GM23338 (cell line): Measurements from ENCODE around the gene PCLO. TPM values are rescaled to one million over a fixed set of nuclear protein-coding genes. Genes with fewer than 3 reads are reported as not detected.
"Not testable (repeated sequence)": the region's sequence is repeated elsewhere in the genome, so short reads cannot be mapped to it uniquely, and the experiment has no call there.

ENCODE experiments used
- ATAC-seq: fragments of 200-7000 bp; cut with Tn5 transposase; 3 replicates; pipeline ENCODE4 v1.9.1; 2020
- DNase-seq: peaks from one replicate; pipeline ENCODE4 v3.0.0-alpha.2; 2015; ENCODE audit warnings: low spot score
- H2AFZ ChIP-seq: fragments of 200-600 bp; sonication (generic); 2 replicates; pipeline ENCODE4 v1.8.0; 2016; ENCODE audit warnings: antibody characterized with exemption, mild to moderate bottlenecking, moderate library complexity
- H3F3A ChIP-seq: fragments of 200-600 bp; sonication (generic); replicated peaks from 2 replicates; pipeline ENCODE4 v1.8.0; 2017; ENCODE audit warnings: antibody characterized with exemption, mixed run types, low read depth
- H3K27ac ChIP-seq: fragments of 200-600 bp; sonication (generic); 2 replicates; pipeline ENCODE4 v1.6.1; 2016; ENCODE audit warnings: low read depth
- H3K27me3 ChIP-seq: fragments of 200-600 bp; sonication (generic); 2 replicates; pipeline ENCODE4 v1.8.0; 2016; ENCODE audit warnings: mild to moderate bottlenecking, mixed run types, moderate library complexity; ENCODE audit not compliant: insufficient read depth
- H3K36me3 ChIP-seq: fragments of 200-600 bp; sonication (generic); 2 replicates; pipeline ENCODE4 v1.8.0; 2016; ENCODE audit warnings: mild to moderate bottlenecking; ENCODE audit not compliant: insufficient read depth
- H3K4me1 ChIP-seq: fragments of 200-600 bp; sonication (generic); 2 replicates; pipeline ENCODE4 v1.8.0; 2016; ENCODE audit warnings: mild to moderate bottlenecking, moderate library complexity; ENCODE audit not compliant: insufficient read depth
- H3K4me2 ChIP-seq: fragments of 200-600 bp; sonication (generic); 2 replicates; pipeline ENCODE4 v1.7.1; 2017; ENCODE audit warnings: mixed run types
- H3K4me3 ChIP-seq: fragments of 200-600 bp; sonication (generic); 2 replicates; pipeline ENCODE4 v1.6.1; 2016; ENCODE audit warnings: mixed run types
- H3K79me2 ChIP-seq: fragments of 200-600 bp; sonication (generic); replicated peaks from 2 replicates; pipeline ENCODE4 v1.8.0; 2017; ENCODE audit warnings: mild to moderate bottlenecking; ENCODE audit not compliant: insufficient read depth
- H3K9me2 ChIP-seq: fragments of 200-600 bp; sonication (generic); 2 replicates; pipeline ENCODE4 v1.8.0; 2017; ENCODE audit not compliant: insufficient read depth
- H4K20me1 ChIP-seq: fragments of 200-600 bp; sonication (generic); replicated peaks from 2 replicates; pipeline ENCODE4 v1.8.0; 2017; ENCODE audit warnings: mild to moderate bottlenecking; ENCODE audit not compliant: insufficient read depth
- H3K27ac Mint-ChIP-seq: 2 replicates; pipeline ENCODE4 v1.8.0; 2020; ENCODE audit warnings: inconsistent platforms, mild to moderate bottlenecking, moderate library complexity, mixed read lengths
- H3K27me3 Mint-ChIP-seq: 3 replicates; pipeline ENCODE4 v1.8.0; 2022; ENCODE audit warnings: low read depth, mild to moderate bottlenecking, moderate library complexity, mixed read lengths, inconsistent platforms; ENCODE audit not compliant: insufficient read depth, poor library complexity
- H3K36me3 Mint-ChIP-seq: 3 replicates; pipeline ENCODE4 v1.8.0; 2021; ENCODE audit warnings: low read depth, mild to moderate bottlenecking, inconsistent platforms, moderate library complexity, mixed read lengths
- H3K4me1 Mint-ChIP-seq: 3 replicates; pipeline ENCODE4 v1.8.0; 2020; ENCODE audit warnings: mild to moderate bottlenecking, inconsistent platforms, mixed read lengths
- H3K4me3 Mint-ChIP-seq: 3 replicates; pipeline ENCODE4 v1.8.0; 2021; ENCODE audit warnings: moderate library complexity, mild to moderate bottlenecking, inconsistent platforms, mixed read lengths
- H3K9me3 Mint-ChIP-seq: 3 replicates; pipeline ENCODE4 v1.8.0; 2020; ENCODE audit warnings: moderate library complexity, mild to moderate bottlenecking, inconsistent platforms, mixed read lengths
- CREB1 ChIP-seq: fragments of 250-450 bp; sonication (Bioruptor Pico); IDR thresholded peaks from 2 replicates; pipeline ENCODE4 v1.5.0; 2020; ENCODE audit warnings: low read depth, mild to moderate bottlenecking, moderate library complexity
- EZH2 ChIP-seq: fragments of 200-600 bp; sonication (generic); IDR thresholded peaks from one replicate; pipeline ENCODE4 v1.8.0; 2017; ENCODE audit warnings: antibody characterized with exemption, mild to moderate bottlenecking, low read depth; ENCODE audit not compliant: unreplicated experiment
- EZH2phosphoT487 ChIP-seq: fragments of 200-600 bp; sonication (generic); IDR thresholded peaks from one replicate; pipeline ENCODE4 v1.8.1; 2018; ENCODE audit warnings: antibody characterized with exemption; ENCODE audit not compliant: unreplicated experiment
- JUNB ChIP-seq: IDR thresholded peaks from one replicate; pipeline ENCODE4 v1.6.1; 2016; ENCODE audit warnings: antibody characterized with exemption; ENCODE audit not compliant: unreplicated experiment
- NANOG ChIP-seq: IDR thresholded peaks from 2 replicates; pipeline ENCODE4 v1.6.1; 2016; ENCODE audit warnings: antibody characterized with exemption, borderline replicate concordance
- POLR2AphosphoS5 ChIP-seq: IDR thresholded peaks from 2 replicates; pipeline ENCODE4 v1.6.1; 2016; ENCODE audit warnings: antibody characterized with exemption, low read depth
- STAT1 ChIP-seq: IDR thresholded peaks from one replicate; pipeline ENCODE4 v1.6.1; 2016; ENCODE audit warnings: antibody characterized with exemption; ENCODE audit not compliant: unreplicated experiment
- ZNF114 ChIP-seq: fragments of 250-450 bp; sonication (Bioruptor Pico); IDR thresholded peaks from 2 replicates; pipeline ENCODE4 v1.5.0; 2020; ENCODE audit warnings: mild to moderate bottlenecking, moderate library complexity
- polyA plus RNA-seq: library from polyadenylated mRNA; unstranded; fragments of >200 nt; fragmentation: Nextera tagmentation; extraction: Ambion mirVana; gene quantifications from 2 replicates; pipeline ENCODE4 v1.2.1, GENCODE V29; 2016
- total RNA-seq: library from RNA; depleted of rRNA; stranded (reverse); fragments of >200 nt; shearing (Covaris generic); gene quantifications from 2 replicates; pipeline ENCODE4 v1.2.3, GENCODE V29; 2014
- TF ChIP-seq, protein P1 (sequence below), 2 experiments: fragments of 200-600 bp in 1 of 2; sonication (generic) in 1 of 2; conservative IDR thresholded peaks; 2 replicates each; pipeline versions ENCODE4 v1.5.1 to v1.6.1; 2016 to 2017; ENCODE audit warnings: antibody characterized with exemption in 2 of 2, low read depth in 2 of 2, mild to moderate bottlenecking in 2 of 2, moderate library complexity in 1 of 2
- TF ChIP-seq, protein P2 (sequence below): IDR thresholded peaks from 2 replicates; pipeline ENCODE4 v1.6.1; 2016; ENCODE audit warnings: antibody characterized with exemption
- TF ChIP-seq, protein P3 (sequence below): IDR thresholded peaks from one replicate; pipeline ENCODE4 v1.6.1; 2018; ENCODE audit warnings: antibody characterized with exemption; ENCODE audit not compliant: unreplicated experiment

The PCLO gene
- total and polyA plus RNA-seq, 2 experiments from 2014 or later: 7.4 to 9.1 TPM

DNA sequence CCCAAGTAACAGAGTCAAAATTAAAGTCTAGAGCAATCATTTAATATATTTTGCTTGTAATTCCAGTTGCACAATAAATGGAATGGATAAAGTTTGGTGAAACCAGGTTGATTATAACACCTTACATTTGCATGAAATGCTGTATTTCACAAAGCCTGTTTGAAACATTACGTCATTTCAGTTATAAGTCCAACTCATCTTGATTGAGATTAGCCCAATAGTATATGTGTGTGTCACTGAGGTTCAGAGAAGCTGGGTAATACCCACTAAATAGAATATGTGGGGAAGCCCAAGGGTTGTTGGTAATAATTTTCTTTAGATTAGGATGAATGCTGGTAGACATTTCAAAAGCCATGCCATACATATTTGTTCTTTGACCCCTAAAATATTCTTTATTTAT, 456.3 kb downstream of the PCLO start:
- peaks cover 23% of the 10 kb centered on the region; the same call in 2 of the 3 replicates for H3K4me1 Mint-ChIP-seq
- not testable (repeated sequence) for H3K27me3 Mint-ChIP-seq, DNase-seq, H3K4me3 ChIP-seq, H3K27ac Mint-ChIP-seq, H3K36me3 ChIP-seq, H3K27me3 ChIP-seq, H3K27ac ChIP-seq, H3K79me2 ChIP-seq, H3K9me2 ChIP-seq, H4K20me1 ChIP-seq, H3K36me3 Mint-ChIP-seq, H2AFZ ChIP-seq, H3K4me2 ChIP-seq, H3K9me3 Mint-ChIP-seq, ATAC-seq, H3K4me3 Mint-ChIP-seq, H3F3A ChIP-seq
- H3K4me1 ChIP-seq: peaks cover 20% of the 10 kb centered on the region

DNA sequence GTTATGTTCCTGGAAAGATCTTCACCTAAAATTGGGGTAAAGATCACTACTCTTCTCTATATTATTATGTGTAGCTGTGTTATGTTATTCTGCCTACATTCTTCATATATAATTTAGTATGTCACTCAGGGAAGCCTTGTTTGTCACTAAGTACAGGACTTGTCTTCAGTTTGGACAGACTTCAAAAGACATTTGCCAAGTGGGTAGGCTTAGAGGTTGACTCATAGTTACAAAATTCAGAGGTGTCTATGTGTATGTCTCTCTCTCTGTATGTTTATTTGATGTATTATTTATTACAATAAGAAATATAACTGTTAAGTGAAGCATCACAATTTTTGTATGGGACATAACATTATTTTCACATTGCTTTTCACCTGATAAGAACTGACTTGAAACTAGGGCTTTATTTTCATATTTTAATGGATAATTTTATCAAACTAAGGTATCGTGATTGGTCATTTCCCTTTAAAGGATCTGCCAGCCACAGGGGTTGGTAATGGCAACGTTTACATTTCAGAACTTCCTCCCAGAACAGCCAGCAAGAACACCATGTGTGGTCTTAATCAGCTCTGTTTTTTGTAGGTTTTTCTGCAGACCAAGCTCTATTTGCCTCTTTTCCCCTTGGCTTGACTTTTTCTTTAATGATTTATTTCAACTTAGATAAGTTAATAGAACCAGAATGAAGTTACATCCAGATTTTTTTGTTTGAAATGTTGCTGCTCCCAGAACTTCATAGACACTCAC, 457.0 kb downstream of the PCLO start:
- DNase-seq: peak; percentile 17
- no peak for ATAC-seq
- no peaks in the 10 kb centered on the region for H3K36me3 Mint-ChIP-seq
- no peaks in the 10 kb centered on the region for H3K9me3 Mint-ChIP-seq
- H3K4me3 Mint-ChIP-seq: no peak overlapping the region
- H3K4me1 Mint-ChIP-seq: peaks cover 26% of the 10 kb centered on the region; the same call in 2 of the 3 replicates
- Histone ChIP-seq H4K20me1 (no peaks in the 10 kb centered on the region), H3K4me3 (no peak overlapping the region), H3K4me1 (peaks cover 20% of the 10 kb centered on the region), H3K27ac (no peak overlapping the region), H3F3A (no peaks in the 10 kb centered on the region), H2AFZ (no peak overlapping the region), H3K27me3 (no peaks in the 10 kb centered on the region), H3K9me2 (no peaks in the 10 kb centered on the region), H3K36me3 (no peaks in the 10 kb centered on the region), H3K79me2 (no peaks in the 10 kb centered on the region), H3K4me2 (no peak overlapping the region)
- no peaks in the 10 kb centered on the region for H3K27me3 Mint-ChIP-seq
- no peak overlapping the region for H3K27ac Mint-ChIP-seq
- TF ChIP-seq JUNB (no peak), NANOG (no peak), STAT1 (no peak), POLR2AphosphoS5 (no peak), EZH2 (no peak), CREB1 (CRISPR knock-in tag) (no peak), EZH2phosphoT487 (no peak), ZNF114 (no peak)
- TF ChIP-seq, protein P1, sequence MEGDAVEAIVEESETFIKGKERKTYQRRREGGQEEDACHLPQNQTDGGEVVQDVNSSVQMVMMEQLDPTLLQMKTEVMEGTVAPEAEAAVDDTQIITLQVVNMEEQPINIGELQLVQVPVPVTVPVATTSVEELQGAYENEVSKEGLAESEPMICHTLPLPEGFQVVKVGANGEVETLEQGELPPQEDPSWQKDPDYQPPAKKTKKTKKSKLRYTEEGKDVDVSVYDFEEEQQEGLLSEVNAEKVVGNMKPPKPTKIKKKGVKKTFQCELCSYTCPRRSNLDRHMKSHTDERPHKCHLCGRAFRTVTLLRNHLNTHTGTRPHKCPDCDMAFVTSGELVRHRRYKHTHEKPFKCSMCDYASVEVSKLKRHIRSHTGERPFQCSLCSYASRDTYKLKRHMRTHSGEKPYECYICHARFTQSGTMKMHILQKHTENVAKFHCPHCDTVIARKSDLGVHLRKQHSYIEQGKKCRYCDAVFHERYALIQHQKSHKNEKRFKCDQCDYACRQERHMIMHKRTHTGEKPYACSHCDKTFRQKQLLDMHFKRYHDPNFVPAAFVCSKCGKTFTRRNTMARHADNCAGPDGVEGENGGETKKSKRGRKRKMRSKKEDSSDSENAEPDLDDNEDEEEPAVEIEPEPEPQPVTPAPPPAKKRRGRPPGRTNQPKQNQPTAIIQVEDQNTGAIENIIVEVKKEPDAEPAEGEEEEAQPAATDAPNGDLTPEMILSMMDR (conservative IDR thresholded peaks at IDR 0.05; ENCODE audit: low read depth in 2 of 2): no peak
- TF ChIP-seq, protein P2, sequence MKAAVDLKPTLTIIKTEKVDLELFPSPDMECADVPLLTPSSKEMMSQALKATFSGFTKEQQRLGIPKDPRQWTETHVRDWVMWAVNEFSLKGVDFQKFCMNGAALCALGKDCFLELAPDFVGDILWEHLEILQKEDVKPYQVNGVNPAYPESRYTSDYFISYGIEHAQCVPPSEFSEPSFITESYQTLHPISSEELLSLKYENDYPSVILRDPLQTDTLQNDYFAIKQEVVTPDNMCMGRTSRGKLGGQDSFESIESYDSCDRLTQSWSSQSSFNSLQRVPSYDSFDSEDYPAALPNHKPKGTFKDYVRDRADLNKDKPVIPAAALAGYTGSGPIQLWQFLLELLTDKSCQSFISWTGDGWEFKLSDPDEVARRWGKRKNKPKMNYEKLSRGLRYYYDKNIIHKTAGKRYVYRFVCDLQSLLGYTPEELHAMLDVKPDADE: no peak
- TF ChIP-seq, protein P3, sequence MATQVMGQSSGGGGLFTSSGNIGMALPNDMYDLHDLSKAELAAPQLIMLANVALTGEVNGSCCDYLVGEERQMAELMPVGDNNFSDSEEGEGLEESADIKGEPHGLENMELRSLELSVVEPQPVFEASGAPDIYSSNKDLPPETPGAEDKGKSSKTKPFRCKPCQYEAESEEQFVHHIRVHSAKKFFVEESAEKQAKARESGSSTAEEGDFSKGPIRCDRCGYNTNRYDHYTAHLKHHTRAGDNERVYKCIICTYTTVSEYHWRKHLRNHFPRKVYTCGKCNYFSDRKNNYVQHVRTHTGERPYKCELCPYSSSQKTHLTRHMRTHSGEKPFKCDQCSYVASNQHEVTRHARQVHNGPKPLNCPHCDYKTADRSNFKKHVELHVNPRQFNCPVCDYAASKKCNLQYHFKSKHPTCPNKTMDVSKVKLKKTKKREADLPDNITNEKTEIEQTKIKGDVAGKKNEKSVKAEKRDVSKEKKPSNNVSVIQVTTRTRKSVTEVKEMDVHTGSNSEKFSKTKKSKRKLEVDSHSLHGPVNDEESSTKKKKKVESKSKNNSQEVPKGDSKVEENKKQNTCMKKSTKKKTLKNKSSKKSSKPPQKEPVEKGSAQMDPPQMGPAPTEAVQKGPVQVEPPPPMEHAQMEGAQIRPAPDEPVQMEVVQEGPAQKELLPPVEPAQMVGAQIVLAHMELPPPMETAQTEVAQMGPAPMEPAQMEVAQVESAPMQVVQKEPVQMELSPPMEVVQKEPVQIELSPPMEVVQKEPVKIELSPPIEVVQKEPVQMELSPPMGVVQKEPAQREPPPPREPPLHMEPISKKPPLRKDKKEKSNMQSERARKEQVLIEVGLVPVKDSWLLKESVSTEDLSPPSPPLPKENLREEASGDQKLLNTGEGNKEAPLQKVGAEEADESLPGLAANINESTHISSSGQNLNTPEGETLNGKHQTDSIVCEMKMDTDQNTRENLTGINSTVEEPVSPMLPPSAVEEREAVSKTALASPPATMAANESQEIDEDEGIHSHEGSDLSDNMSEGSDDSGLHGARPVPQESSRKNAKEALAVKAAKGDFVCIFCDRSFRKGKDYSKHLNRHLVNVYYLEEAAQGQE: no peak
